Measurements from ENCODE around the gene ZCRB1. TPM values are rescaled to one million over a fixed set of nuclear protein-coding genes. Genes with fewer than 3 reads are reported as not detected.

The ZCRB1 gene
- total RNA-seq, 1 experiment from 2014 or later, result 52.3 TPM

GRCh38 chr12:42281278-42281677, 44.6 kb downstream of the ZCRB1 start:
- DNase-seq (ENCODE audit: low read depth), result no peak

GRCh38 chr12:42278128-42278510, 47.8 kb downstream of the ZCRB1 start:
- DNase-seq (ENCODE audit: low read depth), result no peak

- DNase-seq (ENCODE audit: low read depth), result no peak
Observed at GRCh38 chr12:42277396-42278127, 48.3 kb downstream of the ZCRB1 start.

- no peak for DNase-seq (ENCODE audit: low read depth)
Observed at GRCh38 chr12:42275499-42275898, 50.4 kb downstream of the ZCRB1 start.

- no peak for DNase-seq (ENCODE audit: low read depth)
Observed at GRCh38 chr12:42273706-42274105, 52.2 kb downstream of the ZCRB1 start.

GRCh38 chr12:42270596-42270995, 55.3 kb downstream of the ZCRB1 start:
- no peak for DNase-seq (ENCODE audit: low read depth)

- DNase-seq (ENCODE audit: low read depth), result no peak
Observed at GRCh38 chr12:42267413-42268190, 58.3 kb downstream of the ZCRB1 start.

- no peak for DNase-seq (ENCODE audit: low read depth)
Observed at GRCh38 chr12:42266579-42267230, 59.2 kb downstream of the ZCRB1 start.

GRCh38 chr12:42262271-42262670, 63.6 kb downstream of the ZCRB1 start:
- DNase-seq (ENCODE audit: low read depth), result no peak

Other genes with a start within 250 kb of the ZCRB1 start
- gene GXYLT1, start 181.2 kb downstream of the ZCRB1 start, total RNA-seq (2014; rRNA removed; shearing (Covaris generic)), result 9.3 TPM in 2 replicates
- gene YAF2, start 87.8 kb downstream of the ZCRB1 start, total RNA-seq (2014; rRNA removed; shearing (Covaris generic)), result 11.7 and 19.9 TPM in 2 replicates
- gene PPHLN1, start 73 bp upstream of the ZCRB1 start, total RNA-seq (2014; rRNA removed; shearing (Covaris generic)), result 58.3 and 58.8 TPM in 2 replicates

All from RPMI7951 (cell line).